NCI-H2081 treated with DMSO at 0.1 percent for 48 hours (cell line): ENCODE results near the gene GDF7.
"Not testable (repeated sequence)": the region's sequence is repeated elsewhere in the genome, so short reads cannot be mapped to it uniquely, and the experiment has no call there.

ENCODE experiments used
- DNase-seq: peaks from one replicate; lab custom pipeline; 2025; lab: John Stamatoyannopoulos, UW

The GDF7 gene

GRCh38 chr2:20704886-20705285 is 37.9 kb downstream of the GDF7 start:
- DNase-seq: no peak

- DNase-seq: no peak
Observed at GRCh38 chr2:20706217-20706616, 39.3 kb downstream of the GDF7 start.

- no peak for DNase-seq
Observed at GRCh38 chr2:20706786-20707185, 39.8 kb downstream of the GDF7 start.

GRCh38 chr2:20707601-20708000 is 40.7 kb downstream of the GDF7 start:
- no peak for DNase-seq

DNA sequence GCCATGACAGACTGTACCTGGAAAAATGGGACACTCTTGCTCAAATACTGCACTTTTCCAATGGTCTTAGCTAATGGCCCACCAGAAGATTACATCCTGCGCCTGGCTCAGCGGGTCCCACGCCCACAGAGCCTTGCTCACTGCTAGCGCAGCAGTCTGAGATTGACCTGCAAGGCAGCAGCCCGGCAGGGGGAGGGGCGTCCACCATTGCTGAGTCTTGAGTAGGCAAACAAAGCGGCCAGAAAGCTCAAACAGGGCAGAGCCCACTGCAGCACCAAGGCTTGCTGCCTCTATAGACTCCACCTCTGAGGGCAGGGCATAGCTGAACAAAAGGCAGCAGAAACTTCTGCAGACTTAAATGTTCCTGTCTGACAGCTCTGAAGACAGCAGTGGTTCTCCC is 44.7 kb downstream of the GDF7 start:
- DNase-seq: not testable (repeated sequence)

GRCh38 chr2:20713585-20713984 is 46.6 kb downstream of the GDF7 start:
- not testable (repeated sequence) for DNase-seq

- not testable (repeated sequence) for DNase-seq
Observed at GRCh38 chr2:20714412-20714811, 47.5 kb downstream of the GDF7 start.

DNA sequence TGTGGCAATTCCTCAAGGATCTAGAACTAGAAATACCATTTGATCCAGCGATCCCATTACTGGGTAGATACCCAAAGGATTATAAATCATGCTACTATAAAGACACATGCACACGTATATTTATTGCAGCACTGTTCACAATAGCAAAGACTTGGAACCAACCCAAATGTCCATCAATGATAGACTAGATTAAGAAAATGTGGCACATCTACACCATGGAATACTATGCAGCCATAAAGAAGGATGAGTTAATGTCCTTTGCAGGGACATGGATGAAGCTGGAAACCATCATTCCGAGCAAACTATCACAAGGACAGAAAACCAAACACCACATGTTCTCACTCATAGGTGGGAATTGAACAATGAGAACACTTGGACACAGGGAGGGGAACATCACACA is 49.2 kb downstream of the GDF7 start:
- DNase-seq: not testable (repeated sequence)

GRCh38 chr2:20717641-20718040 is 50.7 kb downstream of the GDF7 start:
- no peak for DNase-seq

DNA sequence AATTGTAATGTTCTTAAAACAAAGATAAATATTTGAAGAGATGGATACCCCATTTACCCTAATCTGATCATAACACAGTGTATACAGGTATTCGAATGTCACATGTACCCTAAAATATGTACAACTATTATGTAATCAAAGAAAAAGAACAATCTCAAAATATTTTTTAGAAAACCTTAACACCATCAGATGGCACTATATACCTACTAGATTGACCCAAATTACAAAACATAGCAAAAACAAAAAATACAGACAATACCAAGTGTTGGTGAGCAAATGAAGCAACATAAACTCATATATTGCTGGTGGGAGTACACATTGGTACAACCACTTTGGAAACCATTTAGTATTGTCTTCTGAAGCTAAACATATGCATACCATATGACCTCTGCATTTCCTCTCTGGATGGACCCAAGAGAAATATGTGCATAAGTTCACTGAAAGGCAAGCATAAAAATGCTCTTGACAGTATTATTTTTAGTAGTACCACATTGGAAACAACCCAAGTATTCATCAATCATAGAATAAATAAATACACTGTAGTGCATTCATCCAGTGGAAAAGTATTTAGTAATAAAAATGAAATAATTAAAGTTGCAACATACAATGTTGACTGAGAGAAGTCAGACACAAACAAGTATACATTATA is 55.8 kb downstream of the GDF7 start:
- no peak for DNase-seq

DNA sequence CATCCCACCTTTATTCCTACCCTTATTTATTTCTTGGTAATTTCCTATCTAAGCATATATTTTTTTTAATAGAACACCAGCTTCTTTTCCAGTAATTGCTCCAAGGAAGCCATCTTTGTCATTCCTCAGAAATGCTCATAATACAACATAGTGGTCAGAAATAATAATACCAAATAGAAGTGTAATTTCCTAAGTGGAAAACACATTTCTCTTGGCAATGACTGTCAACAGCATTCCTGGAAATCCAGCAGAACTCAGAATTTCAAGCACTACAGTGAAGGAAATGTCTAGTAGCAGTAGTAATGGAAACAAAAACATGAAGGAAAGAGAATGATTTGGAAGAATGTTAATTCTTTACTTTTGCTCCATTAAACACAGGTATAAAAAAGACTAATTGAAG is 56.6 kb downstream of the GDF7 start:
- no peak for DNase-seq

GRCh38 chr2:20724500-20725053 is 57.6 kb downstream of the GDF7 start:
- no peak for DNase-seq

- DNase-seq: no peak
Observed at GRCh38 chr2:20725782-20726181, 58.8 kb downstream of the GDF7 start.

- DNase-seq: no peak
Observed at GRCh38 chr2:20726913-20727312, 60.0 kb downstream of the GDF7 start.

GRCh38 chr2:20728114-20728758 is 61.3 kb downstream of the GDF7 start:
- no peak for DNase-seq
